ENCODE results near the gene CPSF4.
A peak's percentile ranks its signal among the peaks of the same experiment; 100 is the strongest.

CPSF4 gene

GRCh38 chr7:99457050-99457649 lies 18.4 kb downstream of the CPSF4 start:
- no peak overlapping the region for H3K4me3 Mint-ChIP-seq
- peak overlapping the region; percentile 74 for H3K27ac Mint-ChIP-seq
- DNase-seq = no peak
- no peaks in the 10 kb centered on the region for H3K9me3 Mint-ChIP-seq
- peaks cover 5% of the 10 kb centered on the region for H3K4me1 Mint-ChIP-seq
- TF ChIP-seq CTCF (IDR thresholded peaks at IDR 0.05) = no peak
- H3K27me3 Mint-ChIP-seq (ENCODE audit: low read depth, poor library complexity) = no peaks in the 10 kb centered on the region
- H3K36me3 Mint-ChIP-seq (ENCODE audit: low read depth) = peaks cover 60% of the 10 kb centered on the region

- H3K4me1 Mint-ChIP-seq = peaks cover 5% of the 10 kb centered on the region
- peaks cover 57% of the 10 kb centered on the region for H3K36me3 Mint-ChIP-seq (ENCODE audit: low read depth)
- H3K27ac Mint-ChIP-seq = peak overlapping the region; percentile 74
- peaks cover 2% of the 10 kb centered on the region for H3K9me3 Mint-ChIP-seq
- no peak overlapping the region for H3K4me3 Mint-ChIP-seq
- DNase-seq = no peak
- no peaks in the 10 kb centered on the region for H3K27me3 Mint-ChIP-seq (ENCODE audit: low read depth, poor library complexity)
- TF ChIP-seq CTCF (IDR thresholded peaks at IDR 0.05) = no peak
Observed at GRCh38 chr7:99457650-99458493, 19.1 kb downstream of the CPSF4 start.

GRCh38 chr7:99459087-99459486 lies 20.3 kb downstream of the CPSF4 start:
- no peak for DNase-seq
- peak; percentile 11 for TF ChIP-seq CTCF (IDR thresholded peaks at IDR 0.05)

GRCh38 chr7:99460651-99461050 lies 21.9 kb downstream of the CPSF4 start:
- peaks cover 9% of the 10 kb centered on the region for H3K9me3 Mint-ChIP-seq
- H3K4me1 Mint-ChIP-seq = peaks cover 19% of the 10 kb centered on the region
- H3K27ac Mint-ChIP-seq = no peak overlapping the region
- TF ChIP-seq CTCF (IDR thresholded peaks at IDR 0.05) = no peak
- H3K36me3 Mint-ChIP-seq (ENCODE audit: low read depth) = peaks cover 59% of the 10 kb centered on the region
- H3K27me3 Mint-ChIP-seq (ENCODE audit: low read depth, poor library complexity) = no peaks in the 10 kb centered on the region
- H3K4me3 Mint-ChIP-seq = no peak overlapping the region
- DNase-seq = no peak

More at GRCh38 chr7:99459087-99459486, 20.3 kb downstream of the CPSF4 start:
- peak overlapping the region; percentile 60 for H3K27ac Mint-ChIP-seq
- no peak overlapping the region for H3K4me3 Mint-ChIP-seq
- peaks cover 8% of the 10 kb centered on the region for H3K9me3 Mint-ChIP-seq
- H3K36me3 Mint-ChIP-seq (ENCODE audit: low read depth) = peaks cover 57% of the 10 kb centered on the region
- peaks cover 9% of the 10 kb centered on the region for H3K4me1 Mint-ChIP-seq
- no peaks in the 10 kb centered on the region for H3K27me3 Mint-ChIP-seq (ENCODE audit: low read depth, poor library complexity)

GRCh38 chr7:99461221-99461620 lies 22.5 kb downstream of the CPSF4 start:
- TF ChIP-seq CTCF (IDR thresholded peaks at IDR 0.05) = no peak
- H3K27ac Mint-ChIP-seq = no peak overlapping the region

More at GRCh38 chr7:99461221-99461620, 22.5 kb downstream of the CPSF4 start:
- H3K4me1 Mint-ChIP-seq = peaks cover 25% of the 10 kb centered on the region
- H3K9me3 Mint-ChIP-seq = peaks cover 12% of the 10 kb centered on the region
- no peak for DNase-seq
- H3K4me3 Mint-ChIP-seq = no peak overlapping the region
- peaks cover 59% of the 10 kb centered on the region for H3K36me3 Mint-ChIP-seq (ENCODE audit: low read depth)
- no peaks in the 10 kb centered on the region for H3K27me3 Mint-ChIP-seq (ENCODE audit: low read depth, poor library complexity)
